NCI-H2227 treated with DMSO at 0.1 percent for 48 hours (cell line): ENCODE data around the gene MT1HL1.
"Not testable (repeated sequence)": the region's sequence is repeated elsewhere in the genome, so short reads cannot be mapped to it uniquely, and the experiment has no call there.

Experiments
- DNase-seq: peaks from one replicate; lab custom pipeline; 2025; lab: John Stamatoyannopoulos, UW

MT1HL1 gene

GRCh38 chr1:236975461-236975860 is 28.8 kb downstream of the MT1HL1 start:
- no peak for DNase-seq

- DNase-seq, result not testable (repeated sequence)
Measured at GRCh38 chr1:236974025-236974424, 30.2 kb downstream of the MT1HL1 start.

GRCh38 chr1:236966636-236967035 is 37.6 kb downstream of the MT1HL1 start:
- DNase-seq, result no peak

GRCh38 chr1:236963920-236964319 is 40.3 kb downstream of the MT1HL1 start:
- no peak for DNase-seq

GRCh38 chr1:236959112-236959511 is 45.1 kb downstream of the MT1HL1 start:
- no peak for DNase-seq

- no peak for DNase-seq
Measured at GRCh38 chr1:236957235-236957634, 47.0 kb downstream of the MT1HL1 start.
